Measurements from ENCODE around the gene ITGA11.

DNA sequence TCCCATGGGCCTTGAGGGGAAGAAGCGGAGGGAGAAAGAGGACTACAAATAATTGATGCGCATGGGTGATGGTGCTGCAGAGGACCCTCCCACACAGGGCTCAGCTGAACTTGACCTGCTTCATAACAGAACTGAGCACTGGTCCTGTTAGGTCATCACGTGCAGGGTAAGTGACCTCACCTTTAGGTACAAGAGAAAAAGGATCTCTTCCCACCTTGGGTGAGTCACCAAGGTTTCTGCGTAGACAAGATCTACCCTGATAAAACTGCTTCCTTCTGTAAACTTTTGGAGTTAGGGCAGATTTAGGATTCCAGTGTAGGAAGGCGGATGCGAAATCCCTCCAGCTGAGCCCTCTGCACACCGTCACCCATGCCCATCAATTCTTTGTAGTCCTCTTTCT is 87.4 kb downstream of the ITGA11 start:
- TF ChIP-seq ZNF124 (CRISPR knock-in tag; IDR thresholded peaks at IDR 0.05) (no peak), IRX3 (CRISPR knock-in tag; IDR thresholded peaks at IDR 0.05; ENCODE audit: borderline replicate concordance, low read depth) (no peak), MYC (CRISPR knock-in tag; IDR thresholded peaks at IDR 0.05; ENCODE audit: borderline replicate concordance) (no peak), HNRNPUL1 (IDR thresholded peaks at IDR 0.05; ENCODE audit: low read depth, low read length) (no peak), ZNF605 (CRISPR knock-in tag; IDR thresholded peaks at IDR 0.05) (no peak), RARG (CRISPR knock-in tag; IDR thresholded peaks at IDR 0.05; ENCODE audit: low read depth) (no peak), ZNF530 (CRISPR knock-in tag; IDR thresholded peaks at IDR 0.05; ENCODE audit: low read depth) (no peak), ZKSCAN1 (IDR thresholded peaks at IDR 0.05; ENCODE audit: low read length) (no peak)
- TF ChIP-seq, protein P1, sequence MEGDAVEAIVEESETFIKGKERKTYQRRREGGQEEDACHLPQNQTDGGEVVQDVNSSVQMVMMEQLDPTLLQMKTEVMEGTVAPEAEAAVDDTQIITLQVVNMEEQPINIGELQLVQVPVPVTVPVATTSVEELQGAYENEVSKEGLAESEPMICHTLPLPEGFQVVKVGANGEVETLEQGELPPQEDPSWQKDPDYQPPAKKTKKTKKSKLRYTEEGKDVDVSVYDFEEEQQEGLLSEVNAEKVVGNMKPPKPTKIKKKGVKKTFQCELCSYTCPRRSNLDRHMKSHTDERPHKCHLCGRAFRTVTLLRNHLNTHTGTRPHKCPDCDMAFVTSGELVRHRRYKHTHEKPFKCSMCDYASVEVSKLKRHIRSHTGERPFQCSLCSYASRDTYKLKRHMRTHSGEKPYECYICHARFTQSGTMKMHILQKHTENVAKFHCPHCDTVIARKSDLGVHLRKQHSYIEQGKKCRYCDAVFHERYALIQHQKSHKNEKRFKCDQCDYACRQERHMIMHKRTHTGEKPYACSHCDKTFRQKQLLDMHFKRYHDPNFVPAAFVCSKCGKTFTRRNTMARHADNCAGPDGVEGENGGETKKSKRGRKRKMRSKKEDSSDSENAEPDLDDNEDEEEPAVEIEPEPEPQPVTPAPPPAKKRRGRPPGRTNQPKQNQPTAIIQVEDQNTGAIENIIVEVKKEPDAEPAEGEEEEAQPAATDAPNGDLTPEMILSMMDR (CRISPR knock-in tag; IDR thresholded peaks at IDR 0.05), result no peak
- TF ChIP-seq, protein P2, sequence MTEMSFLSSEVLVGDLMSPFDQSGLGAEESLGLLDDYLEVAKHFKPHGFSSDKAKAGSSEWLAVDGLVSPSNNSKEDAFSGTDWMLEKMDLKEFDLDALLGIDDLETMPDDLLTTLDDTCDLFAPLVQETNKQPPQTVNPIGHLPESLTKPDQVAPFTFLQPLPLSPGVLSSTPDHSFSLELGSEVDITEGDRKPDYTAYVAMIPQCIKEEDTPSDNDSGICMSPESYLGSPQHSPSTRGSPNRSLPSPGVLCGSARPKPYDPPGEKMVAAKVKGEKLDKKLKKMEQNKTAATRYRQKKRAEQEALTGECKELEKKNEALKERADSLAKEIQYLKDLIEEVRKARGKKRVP (CRISPR knock-in tag; IDR thresholded peaks at IDR 0.05), result no peak
- TF ChIP-seq, protein P3, sequence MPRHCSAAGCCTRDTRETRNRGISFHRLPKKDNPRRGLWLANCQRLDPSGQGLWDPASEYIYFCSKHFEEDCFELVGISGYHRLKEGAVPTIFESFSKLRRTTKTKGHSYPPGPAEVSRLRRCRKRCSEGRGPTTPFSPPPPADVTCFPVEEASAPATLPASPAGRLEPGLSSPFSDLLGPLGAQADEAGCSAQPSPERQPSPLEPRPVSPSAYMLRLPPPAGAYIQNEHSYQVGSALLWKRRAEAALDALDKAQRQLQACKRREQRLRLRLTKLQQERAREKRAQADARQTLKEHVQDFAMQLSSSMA (CRISPR knock-in tag; IDR thresholded peaks at IDR 0.05), result no peak
